Measurements from ENCODE around the gene PDXDC1.
"Not testable (repeated sequence)": the region's sequence is repeated elsewhere in the genome, so short reads cannot be mapped to it uniquely, and the experiment has no call there.

PDXDC1 gene

DNA sequence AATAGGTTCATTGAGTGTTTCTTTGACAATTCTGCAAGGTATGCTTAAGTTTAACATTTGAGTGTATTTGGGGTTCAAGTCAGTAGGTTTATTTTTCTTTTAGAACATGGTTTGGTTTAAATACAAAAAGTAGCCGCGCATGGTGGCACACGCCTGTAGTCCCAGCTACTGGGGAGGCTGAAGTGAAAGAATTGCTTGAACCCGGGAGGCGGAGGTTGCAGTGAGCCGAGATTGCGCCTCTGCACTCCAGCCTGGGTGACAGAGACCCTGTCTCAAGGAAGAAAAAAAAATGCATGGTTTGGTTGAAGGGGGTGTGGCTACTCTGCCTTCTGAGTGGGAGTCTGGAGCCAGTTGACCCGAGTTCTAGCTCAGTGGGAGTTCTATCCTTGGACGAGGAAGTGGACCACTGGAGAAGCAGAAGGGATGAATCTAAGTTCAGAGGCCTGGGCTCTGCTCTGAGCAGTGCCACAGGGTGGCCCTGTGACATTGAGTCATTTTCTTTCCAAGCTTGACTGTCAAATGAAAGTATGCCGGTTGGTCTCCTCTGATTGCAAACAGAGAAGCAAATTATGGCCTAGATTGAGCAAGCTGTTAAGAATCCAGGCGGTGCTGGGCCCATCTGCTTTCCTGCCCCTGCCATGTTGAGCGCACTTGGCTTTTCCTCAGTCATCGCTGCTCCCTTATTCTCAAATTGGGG, 48.7 kb downstream of the PDXDC1 start:
- peaks cover 94% of the 10 kb centered on the region for H3K36me3 Mint-ChIP-seq
- peaks cover 30% of the 10 kb centered on the region for H3K4me1 Mint-ChIP-seq
- not testable (repeated sequence) for H3K4me3 Mint-ChIP-seq; DNase-seq (ENCODE audit: low spot score in 2 of 2); H3K9me3 Mint-ChIP-seq; ATAC-seq; H3K27ac Mint-ChIP-seq

DNA sequence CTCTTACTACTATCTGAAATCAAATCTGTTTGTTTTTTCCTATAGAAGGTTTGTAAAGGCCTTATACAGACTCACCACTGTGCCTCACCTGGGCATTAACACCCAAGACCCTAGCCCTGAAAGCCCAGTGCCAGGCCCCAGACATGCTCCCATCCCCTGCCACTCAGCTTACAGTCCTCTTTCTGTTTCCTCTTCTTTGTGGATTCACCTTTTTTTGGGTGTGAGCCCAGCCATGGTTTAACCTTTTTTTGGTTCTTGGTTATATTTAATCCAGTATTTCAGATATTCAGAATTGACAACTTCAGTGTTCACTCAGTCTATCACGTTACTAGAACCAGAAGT, 50.0 kb downstream of the PDXDC1 start:
- H3K9me3 Mint-ChIP-seq; DNase-seq (ENCODE audit: low spot score in 2 of 2); H3K4me3 Mint-ChIP-seq; ATAC-seq: not testable (repeated sequence)
- Mint-ChIP-seq H3K36me3 (peaks cover 94% of the 10 kb centered on the region), H3K4me1 (peaks cover 35% of the 10 kb centered on the region), H3K27ac (peak overlapping the region; percentile 80)

DNA sequence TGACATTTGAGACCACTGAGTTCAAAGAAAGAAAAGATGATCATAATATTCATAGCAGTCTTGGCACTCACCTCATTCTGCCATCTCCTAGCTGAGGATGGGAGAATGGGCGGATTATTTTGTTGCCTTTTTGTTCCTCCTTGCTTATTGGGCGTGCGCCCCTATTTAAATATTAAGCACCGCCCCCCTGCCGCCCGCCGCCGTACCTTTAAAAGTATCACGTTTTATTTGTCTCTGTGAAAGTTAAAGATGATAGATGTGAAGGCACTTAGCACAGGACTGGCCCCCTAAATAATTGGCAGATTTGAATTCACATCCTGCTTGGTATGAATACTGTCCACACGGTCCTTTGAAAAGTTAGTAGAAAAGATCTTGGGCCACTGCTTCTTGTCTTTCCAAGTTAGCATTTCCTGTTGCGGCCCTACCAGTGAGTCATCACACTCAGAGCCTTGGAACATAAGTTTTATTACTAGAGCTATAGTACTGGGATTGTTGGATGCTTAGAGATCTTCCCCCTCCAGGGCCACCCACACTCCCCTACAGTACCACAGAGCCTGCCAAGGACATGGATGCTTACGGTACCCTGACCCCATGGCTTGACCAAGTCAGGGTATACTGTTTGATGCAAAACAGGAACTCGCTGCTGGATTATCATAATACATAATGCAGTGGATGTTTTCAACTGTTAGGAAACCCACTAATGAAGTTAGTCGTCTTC, 50.6 kb downstream of the PDXDC1 start:
- not testable (repeated sequence) for H3K4me3 Mint-ChIP-seq; DNase-seq (ENCODE audit: low spot score in 2 of 2); ATAC-seq; H3K9me3 Mint-ChIP-seq
- Mint-ChIP-seq H3K27ac (peak overlapping the region; percentile 80), H3K36me3 (peaks cover 90% of the 10 kb centered on the region), H3K4me1 (peaks cover 35% of the 10 kb centered on the region)

DNA sequence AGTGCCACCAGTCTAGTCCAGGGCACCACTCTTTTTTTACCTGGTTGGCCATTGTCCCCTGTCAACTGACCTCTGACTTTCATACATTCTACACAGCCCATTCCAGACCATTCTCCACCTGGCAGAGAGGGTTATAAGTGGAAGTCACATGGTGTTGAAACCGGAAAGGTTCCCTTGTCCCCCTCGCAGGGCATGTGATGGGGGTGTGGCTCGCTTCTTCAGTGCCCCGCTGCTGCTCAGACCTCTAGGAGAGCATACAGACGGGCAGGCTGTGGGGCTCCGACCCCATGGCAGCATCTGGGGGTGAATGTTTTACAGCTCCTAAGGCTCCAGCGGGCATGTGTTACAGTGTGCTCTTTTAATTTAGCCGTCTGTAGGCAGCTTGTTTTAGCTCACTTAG, 52.2 kb downstream of the PDXDC1 start:
- not testable (repeated sequence) for H3K4me3 Mint-ChIP-seq; H3K9me3 Mint-ChIP-seq; ATAC-seq; DNase-seq (ENCODE audit: low spot score in 2 of 2)
- peak overlapping the region; percentile 81 for H3K27ac Mint-ChIP-seq
- peaks cover 46% of the 10 kb centered on the region for H3K4me1 Mint-ChIP-seq
- H3K36me3 Mint-ChIP-seq: peaks cover 95% of the 10 kb centered on the region

DNA sequence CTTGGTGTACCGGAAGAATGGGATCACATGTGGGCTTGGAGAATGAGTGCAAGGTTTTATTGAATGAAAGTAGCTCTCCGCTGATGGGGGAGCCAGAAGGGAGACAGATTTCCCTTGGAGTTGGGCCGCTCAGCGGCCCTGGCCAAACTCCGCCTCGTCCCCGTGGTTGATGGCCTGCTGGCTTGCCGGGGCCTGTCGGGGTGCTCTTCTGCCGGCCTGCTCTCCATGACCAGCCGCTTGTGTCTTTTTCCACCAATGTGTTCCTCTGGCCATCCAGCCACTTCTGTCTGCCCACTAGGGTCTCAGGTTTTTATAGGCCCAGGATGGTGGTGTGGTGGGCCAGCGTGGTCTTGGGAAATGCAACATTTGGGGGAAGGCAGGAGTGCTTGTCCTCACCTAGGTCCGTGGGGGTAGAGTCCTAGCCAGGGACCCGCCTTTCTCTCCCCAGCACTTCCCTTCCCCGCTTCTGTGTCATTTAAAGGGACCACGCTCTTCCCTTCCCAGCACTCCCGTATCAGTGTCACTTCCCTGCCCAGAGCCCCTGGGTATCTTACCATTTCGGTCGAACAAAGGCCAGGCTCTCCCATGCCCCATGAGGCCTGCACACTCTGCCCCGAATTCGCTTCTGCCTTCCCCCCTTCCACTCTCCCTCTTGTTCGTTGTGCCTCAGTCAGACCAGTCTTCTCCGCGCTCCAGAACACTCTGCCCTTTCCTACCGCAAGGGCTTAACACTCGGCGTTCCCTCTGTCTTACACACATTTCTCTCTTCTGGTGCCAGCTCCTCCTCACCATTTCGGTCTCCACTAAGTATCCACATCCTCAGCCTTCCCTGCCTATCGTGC, 52.9 kb downstream of the PDXDC1 start:
- peaks cover 46% of the 10 kb centered on the region for H3K4me1 Mint-ChIP-seq
- ATAC-seq; H3K9me3 Mint-ChIP-seq; DNase-seq (ENCODE audit: low spot score in 2 of 2); H3K4me3 Mint-ChIP-seq: not testable (repeated sequence)
- H3K27ac Mint-ChIP-seq: peak overlapping the region; percentile 81
- peaks cover 96% of the 10 kb centered on the region for H3K36me3 Mint-ChIP-seq

DNA sequence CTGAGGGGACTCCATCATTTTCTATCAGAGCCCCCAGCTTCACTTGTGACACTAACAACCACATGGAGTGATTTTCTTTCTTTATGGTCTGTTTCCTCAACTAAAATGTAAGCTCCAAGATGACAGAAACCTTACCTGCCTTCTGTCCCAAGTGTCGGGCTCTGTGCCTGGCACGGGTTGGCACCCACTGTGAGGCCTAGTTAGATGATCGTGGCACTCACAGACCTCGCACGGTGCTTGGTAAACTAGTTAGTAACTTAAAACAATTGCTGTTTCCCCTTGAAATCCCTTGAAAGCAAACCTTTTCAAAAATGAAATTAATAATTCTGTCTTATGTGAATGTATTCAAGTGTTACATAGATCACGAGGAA, 53.5 kb downstream of the PDXDC1 start:
- Mint-ChIP-seq H3K36me3 (peaks cover 96% of the 10 kb centered on the region), H3K27ac (peak overlapping the region; percentile 81), H3K4me1 (peaks cover 47% of the 10 kb centered on the region)
- DNase-seq (ENCODE audit: low spot score in 2 of 2); H3K4me3 Mint-ChIP-seq; H3K9me3 Mint-ChIP-seq; ATAC-seq: not testable (repeated sequence)

DNA sequence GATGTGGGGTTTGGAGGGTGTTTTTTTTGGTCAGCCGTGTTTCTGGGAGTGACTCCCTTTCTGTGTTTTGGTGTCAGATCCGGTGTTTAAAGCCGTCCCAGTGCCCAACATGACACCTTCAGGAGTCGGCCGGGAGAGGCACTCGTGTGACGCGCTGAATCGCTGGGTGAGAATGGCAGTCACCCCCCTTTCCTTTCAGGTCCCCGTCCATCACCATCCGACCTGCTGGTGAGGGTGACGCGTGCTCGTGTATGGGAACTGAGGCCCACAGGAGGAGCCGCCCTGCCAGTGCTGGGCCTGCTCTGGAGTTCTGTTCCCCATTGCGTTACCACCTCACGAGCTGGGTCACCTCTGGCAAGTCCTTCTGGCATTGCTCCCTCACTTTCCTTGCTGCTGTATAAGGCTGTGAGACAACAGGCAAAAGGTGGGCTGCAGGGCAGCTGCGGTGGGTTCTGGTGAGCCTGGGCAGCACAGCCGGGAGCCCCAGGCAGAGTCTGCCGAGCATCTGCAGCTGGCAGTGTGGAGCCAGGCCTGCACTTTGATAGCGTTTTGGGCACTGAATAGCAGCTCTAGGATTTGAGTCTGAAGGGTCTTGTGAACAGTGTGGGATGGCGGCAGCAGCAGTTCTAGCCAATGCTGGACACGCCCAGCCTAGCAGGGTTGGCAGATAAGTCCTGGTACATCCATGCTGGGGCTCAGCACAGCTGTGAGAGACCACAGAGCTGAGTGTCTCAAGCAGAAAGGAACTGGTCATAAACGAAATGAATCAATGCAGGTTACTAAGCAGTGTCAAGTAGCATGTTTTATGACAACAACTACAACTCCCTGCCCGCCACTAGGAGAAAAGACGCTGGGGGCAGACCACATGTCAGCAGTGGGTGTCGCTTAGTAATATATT, 54.2 kb downstream of the PDXDC1 start:
- Mint-ChIP-seq H3K27ac (peak overlapping the region; percentile 81), H3K4me1 (peaks cover 47% of the 10 kb centered on the region), H3K36me3 (peaks cover 96% of the 10 kb centered on the region)
- peak; percentile 65 for ATAC-seq
- not testable (repeated sequence) for DNase-seq (ENCODE audit: low spot score in 2 of 2); H3K9me3 Mint-ChIP-seq; H3K4me3 Mint-ChIP-seq

DNA sequence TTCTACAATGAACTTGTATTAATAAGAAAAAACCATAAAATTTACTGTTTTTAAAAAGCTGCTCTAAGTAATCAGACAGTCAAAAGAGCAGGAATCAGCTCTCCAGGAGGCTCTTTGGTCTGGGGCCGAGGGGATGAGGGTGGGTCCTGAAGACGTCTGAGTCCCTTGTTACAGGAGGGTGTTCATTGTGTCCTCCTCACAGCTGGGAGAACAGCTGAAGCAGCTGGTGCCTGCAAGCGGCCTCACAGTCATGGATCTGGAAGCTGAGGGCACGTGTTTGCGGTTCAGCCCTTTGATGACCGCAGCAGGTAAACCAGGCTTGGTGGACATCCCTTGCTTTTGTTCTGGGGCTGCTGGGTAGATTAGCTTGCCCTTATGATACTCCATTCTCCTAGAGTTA, 54.9 kb downstream of the PDXDC1 start:
- H3K36me3 Mint-ChIP-seq: peaks cover 96% of the 10 kb centered on the region
- not testable (repeated sequence) for ATAC-seq; H3K4me3 Mint-ChIP-seq; H3K27ac Mint-ChIP-seq; DNase-seq (ENCODE audit: low spot score in 2 of 2); H3K9me3 Mint-ChIP-seq
- H3K4me1 Mint-ChIP-seq: peaks cover 44% of the 10 kb centered on the region

DNA sequence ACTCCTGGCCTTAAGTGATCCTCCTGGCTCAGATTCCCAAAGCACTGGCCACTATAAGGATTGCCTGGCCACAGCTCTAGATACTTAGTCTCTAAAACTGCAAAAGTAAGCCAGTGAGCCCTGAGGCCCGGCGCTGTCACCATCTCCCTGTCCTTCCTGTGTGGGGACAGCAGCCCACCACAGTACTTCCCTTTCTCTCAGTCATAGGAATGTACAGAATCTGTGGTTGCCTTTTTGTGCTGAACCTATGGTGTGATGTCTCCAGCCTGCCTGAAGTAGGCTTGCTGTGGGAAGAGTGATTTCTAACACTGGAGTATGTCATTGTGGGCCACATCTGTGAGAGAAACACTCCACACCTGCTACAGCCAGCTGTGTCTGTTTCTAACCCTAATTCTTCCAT, 56.4 kb downstream of the PDXDC1 start:
- DNase-seq (ENCODE audit: low spot score in 2 of 2) (no peak), ATAC-seq (peak; percentile 64)
- H3K36me3 Mint-ChIP-seq: peaks cover 96% of the 10 kb centered on the region
- peak overlapping the region; percentile 78 for H3K27ac Mint-ChIP-seq
- H3K9me3 Mint-ChIP-seq: no peaks in the 10 kb centered on the region
- H3K4me1 Mint-ChIP-seq: peaks cover 35% of the 10 kb centered on the region
- no peak overlapping the region for H3K4me3 Mint-ChIP-seq

DNA sequence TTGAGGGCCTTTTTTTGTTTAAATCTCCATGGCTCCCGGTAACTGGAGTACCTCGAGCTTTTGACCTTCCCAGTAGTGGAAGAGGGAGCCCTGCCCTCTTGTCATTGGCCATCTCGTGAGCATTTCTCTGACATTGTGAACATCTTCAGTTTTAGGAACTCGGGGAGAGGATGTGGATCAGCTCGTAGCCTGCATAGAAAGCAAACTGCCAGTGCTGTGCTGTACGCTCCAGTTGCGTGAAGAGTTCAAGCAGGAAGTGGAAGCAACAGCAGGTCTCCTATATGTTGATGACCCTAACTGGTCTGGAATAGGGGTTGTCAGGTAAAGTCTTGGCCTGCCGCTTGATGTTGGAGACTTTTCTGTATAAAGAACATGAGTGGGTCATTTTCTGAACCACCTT, 56.8 kb downstream of the PDXDC1 start:
- Mint-ChIP-seq H3K27ac (peak overlapping the region; percentile 78), H3K36me3 (peaks cover 96% of the 10 kb centered on the region), H3K4me1 (peaks cover 35% of the 10 kb centered on the region), H3K4me3 (no peak overlapping the region), H3K9me3 (no peaks in the 10 kb centered on the region)
- no peak for DNase-seq (ENCODE audit: low spot score in 2 of 2)
- ATAC-seq: no peak

DNA sequence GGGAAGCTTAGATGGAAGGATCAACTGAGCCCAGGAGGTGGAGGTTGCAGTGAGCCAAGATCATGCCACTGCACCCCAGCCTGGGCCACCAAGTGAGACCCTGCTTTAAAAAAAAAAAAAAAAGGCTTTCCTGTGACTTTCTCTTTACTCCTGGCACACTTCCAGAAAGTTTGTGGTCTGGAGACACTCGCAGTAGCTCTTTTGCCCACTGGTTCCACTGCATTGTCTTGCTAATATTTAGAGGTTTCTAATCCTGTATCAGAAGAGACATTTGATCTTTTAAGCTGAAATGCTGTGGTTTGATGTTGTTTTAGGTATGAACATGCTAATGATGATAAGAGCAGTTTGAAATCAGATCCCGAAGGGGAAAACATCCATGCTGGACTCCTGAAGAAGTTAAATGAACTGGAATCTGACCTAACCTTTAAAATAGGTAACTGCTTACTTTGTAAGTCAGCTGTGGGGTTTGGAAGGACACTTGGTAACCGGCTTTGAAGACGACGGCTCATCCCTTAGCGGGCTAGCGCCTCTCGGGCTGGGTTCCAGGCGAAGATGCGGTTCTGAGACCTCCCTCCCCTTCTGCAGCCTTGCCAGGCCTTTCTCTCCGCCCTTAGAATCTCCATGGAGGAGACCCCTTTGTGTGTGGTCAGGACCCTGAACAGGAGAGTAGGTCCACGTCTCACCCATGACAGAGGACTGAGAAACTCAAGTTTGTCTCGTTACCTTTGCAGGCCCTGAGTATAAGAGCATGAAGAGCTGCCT, 57.9 kb downstream of the PDXDC1 start:
- no peak for DNase-seq (ENCODE audit: low spot score in 2 of 2)
- Mint-ChIP-seq H3K27ac (peak overlapping the region; percentile 34), H3K4me3 (no peak overlapping the region), H3K4me1 (peaks cover 33% of the 10 kb centered on the region), H3K9me3 (no peaks in the 10 kb centered on the region), H3K36me3 (peaks cover 96% of the 10 kb centered on the region)
- ATAC-seq: no peak

DNA sequence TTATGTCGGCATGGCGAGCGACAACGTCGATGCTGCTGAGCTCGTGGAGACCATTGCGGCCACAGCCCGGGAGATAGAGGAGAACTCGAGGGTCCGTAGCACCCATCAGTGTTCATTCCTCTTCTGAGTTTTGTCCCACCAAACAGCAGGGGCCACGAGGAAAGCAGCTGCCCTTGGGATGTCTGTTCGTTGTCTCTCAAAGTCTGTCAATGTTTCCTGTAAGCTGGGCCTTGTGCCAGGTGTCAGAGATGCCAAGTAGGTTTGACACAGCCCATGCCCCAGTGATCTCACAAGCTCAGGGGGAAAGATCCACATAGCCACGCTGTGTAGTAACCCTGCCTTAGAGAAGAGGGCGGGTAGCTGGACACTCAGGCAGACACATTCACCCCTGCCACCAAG, 58.5 kb downstream of the PDXDC1 start:
- Mint-ChIP-seq H3K36me3 (peaks cover 96% of the 10 kb centered on the region), H3K4me3 (no peak overlapping the region), H3K27ac (no peak overlapping the region), H3K9me3 (no peaks in the 10 kb centered on the region), H3K4me1 (peaks cover 27% of the 10 kb centered on the region)
- ATAC-seq: no peak
- DNase-seq (ENCODE audit: low spot score in 2 of 2): no peak

DNA sequence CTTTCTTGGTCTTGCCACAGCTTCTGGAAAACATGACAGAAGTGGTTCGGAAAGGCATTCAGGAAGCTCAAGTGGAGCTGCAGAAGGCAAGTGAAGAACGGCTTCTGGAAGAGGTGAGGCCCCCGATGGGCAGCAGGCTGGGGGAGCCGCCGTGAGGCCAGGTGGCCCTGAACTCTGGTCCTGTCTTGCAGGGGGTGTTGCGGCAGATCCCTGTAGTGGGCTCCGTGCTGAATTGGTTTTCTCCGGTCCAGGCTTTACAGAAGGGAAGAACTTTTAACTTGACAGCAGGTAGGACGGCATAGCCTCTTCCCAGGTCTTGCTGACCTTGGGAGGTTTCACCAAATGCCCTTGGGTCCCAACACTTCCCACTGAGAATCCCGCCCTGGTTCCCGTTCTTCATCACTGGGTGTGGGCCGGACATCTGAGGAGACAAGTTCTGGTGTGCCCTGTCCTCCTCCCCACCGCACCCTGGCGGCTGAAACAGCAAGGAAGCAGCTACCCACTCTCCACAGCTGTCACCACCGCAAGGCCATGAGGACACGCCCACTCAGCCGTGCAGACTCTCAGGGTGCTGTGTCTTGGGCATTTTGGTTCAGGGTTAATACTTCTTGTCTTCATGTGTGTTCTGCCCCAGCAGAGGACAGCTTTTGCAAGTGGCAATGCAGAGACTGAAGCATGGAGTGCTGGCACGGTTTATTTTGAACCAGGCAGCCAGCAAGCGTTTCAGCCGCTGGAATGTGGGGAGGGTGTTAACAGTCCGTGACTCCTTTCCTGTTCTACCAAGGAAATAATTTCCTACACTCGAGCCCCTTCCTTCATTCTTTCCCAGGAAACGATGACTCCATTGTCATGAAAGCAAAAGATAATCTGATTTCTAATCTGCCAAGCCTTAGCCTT, 59.7 kb downstream of the PDXDC1 start:
- Mint-ChIP-seq H3K4me3 (no peak overlapping the region), H3K4me1 (peaks cover 19% of the 10 kb centered on the region), H3K27ac (no peak overlapping the region), H3K9me3 (no peaks in the 10 kb centered on the region), H3K36me3 (peaks cover 96% of the 10 kb centered on the region)
- DNase-seq (ENCODE audit: low spot score in 2 of 2) (no peak), ATAC-seq (no peak)
